OCI-LY3 (cell line): ENCODE data around the gene SMCO4.

Source experiments
- H2AFZ ChIP-seq: fragments of 200-600, 300-600 bp; shearing (Covaris generic); 2 replicates; pipeline ENCODE4 v1.6.0; 2014; ENCODE audit warnings: antibody characterized with exemption, low read depth, low read length
- H3K27ac ChIP-seq: fragments of 200-600, 300-600 bp; sonication (generic); 2 replicates; pipeline ENCODE4 v1.5.1; 2014; ENCODE audit warnings: mild to moderate bottlenecking, low read length, moderate library complexity, mixed read lengths
- H3K27me3 ChIP-seq: fragments of 200-600, 300-600 bp; sonication (generic); 2 replicates; pipeline ENCODE4 v1.6.1; 2014; ENCODE audit warnings: low read depth, low read length, mixed read lengths
- H3K36me3 ChIP-seq: fragments of 200-600, 300-600 bp; sonication (generic); replicated peaks from 2 replicates; pipeline ENCODE3; 2014; ENCODE audit warnings: low read depth, low read length, mixed read lengths
- H3K4me1 ChIP-seq: fragments of 300-600, 200-600 bp; sonication (generic); 2 replicates; pipeline ENCODE4 v1.6.1; 2014; ENCODE audit warnings: low read length, mixed read lengths
- H3K4me2 ChIP-seq: fragments of 200-600, 300-600 bp; sonication (generic); 2 replicates; pipeline ENCODE4 v1.6.1; 2014; ENCODE audit warnings: low read length, mixed read lengths
- H3K4me3 ChIP-seq: fragments of 300-600, 200-600 bp; sonication (generic); 2 replicates; pipeline ENCODE4 v1.5.1; 2014; ENCODE audit warnings: antibody characterized with exemption, mild to moderate bottlenecking, low read length, moderate library complexity
- H3K79me2 ChIP-seq: fragments of 300-600, 200-600 bp; shearing (Covaris generic); 2 replicates; pipeline ENCODE4 v1.6.1; 2014; ENCODE audit warnings: mild to moderate bottlenecking, low read length, mixed read lengths
- H3K9ac ChIP-seq: fragments of 300-600, 200-600 bp; shearing (Covaris generic); 2 replicates; pipeline ENCODE4 v1.6.0; 2014; ENCODE audit warnings: mild to moderate bottlenecking, low read length, moderate library complexity
- H3K9me3 ChIP-seq: fragments of 200-600, 300-600 bp; shearing (Covaris generic); 2 replicates; pipeline ENCODE4 v1.6.1; 2014; ENCODE audit warnings: low read length, mixed read lengths; ENCODE audit not compliant: insufficient read depth
- H4K20me1 ChIP-seq: fragments of 200-600, 300-600 bp; sonication (generic); 2 replicates; pipeline ENCODE4 v1.6.1; 2016; ENCODE audit warnings: low read length, mixed read lengths; ENCODE audit not compliant: insufficient read depth
- EZH2phosphoT487 ChIP-seq: fragments of 200-600 bp; shearing (Covaris generic); IDR thresholded peaks from 2 replicates; pipeline ENCODE4 v1.6.1; 2018; ENCODE audit warnings: antibody characterized with exemption, mixed run types, low read depth
- TF ChIP-seq, protein P1 (sequence below): fragments of 200-600, 300-600 bp; sonication (generic); IDR thresholded peaks from 2 replicates; pipeline ENCODE4 v1.5.1; 2014; ENCODE audit warnings: antibody characterized with exemption, low read length, low read depth

SMCO4 gene

DNA sequence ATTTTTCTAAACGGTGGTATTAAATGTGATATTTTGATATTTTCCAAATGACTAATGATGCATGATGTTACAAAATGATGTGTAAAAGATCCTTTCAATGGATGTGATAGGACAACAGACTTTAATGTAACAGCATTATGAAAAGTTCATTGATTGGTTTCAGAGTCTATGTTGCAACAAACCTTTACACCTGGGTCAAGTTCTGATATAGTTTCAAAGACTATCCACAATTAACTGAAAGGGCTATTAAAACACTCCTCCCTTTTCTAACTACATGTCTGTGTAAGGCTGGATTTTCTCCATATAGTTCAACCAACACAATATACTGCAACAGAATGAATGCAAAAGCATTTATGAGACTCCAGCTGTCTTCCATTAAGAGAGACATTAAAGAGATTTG, 35.7 kb downstream of the SMCO4 start:
- no peaks in the 10 kb centered on the region for H3K27me3 ChIP-seq
- H4K20me1 ChIP-seq, result no peaks in the 10 kb centered on the region
- peaks cover 12% of the 10 kb centered on the region for H3K36me3 ChIP-seq
- peaks cover 13% of the 10 kb centered on the region for H3K4me1 ChIP-seq
- no peak overlapping the region for H3K4me2 ChIP-seq
- H2AFZ ChIP-seq, result no peak overlapping the region
- H3K9ac ChIP-seq, result no peak overlapping the region
- no peaks in the 10 kb centered on the region for H3K9me3 ChIP-seq
- H3K79me2 ChIP-seq, result peaks cover 6% of the 10 kb centered on the region; the same call in 1 of the 2 replicates
- no peak overlapping the region for H3K4me3 ChIP-seq
- TF ChIP-seq, protein P1, sequence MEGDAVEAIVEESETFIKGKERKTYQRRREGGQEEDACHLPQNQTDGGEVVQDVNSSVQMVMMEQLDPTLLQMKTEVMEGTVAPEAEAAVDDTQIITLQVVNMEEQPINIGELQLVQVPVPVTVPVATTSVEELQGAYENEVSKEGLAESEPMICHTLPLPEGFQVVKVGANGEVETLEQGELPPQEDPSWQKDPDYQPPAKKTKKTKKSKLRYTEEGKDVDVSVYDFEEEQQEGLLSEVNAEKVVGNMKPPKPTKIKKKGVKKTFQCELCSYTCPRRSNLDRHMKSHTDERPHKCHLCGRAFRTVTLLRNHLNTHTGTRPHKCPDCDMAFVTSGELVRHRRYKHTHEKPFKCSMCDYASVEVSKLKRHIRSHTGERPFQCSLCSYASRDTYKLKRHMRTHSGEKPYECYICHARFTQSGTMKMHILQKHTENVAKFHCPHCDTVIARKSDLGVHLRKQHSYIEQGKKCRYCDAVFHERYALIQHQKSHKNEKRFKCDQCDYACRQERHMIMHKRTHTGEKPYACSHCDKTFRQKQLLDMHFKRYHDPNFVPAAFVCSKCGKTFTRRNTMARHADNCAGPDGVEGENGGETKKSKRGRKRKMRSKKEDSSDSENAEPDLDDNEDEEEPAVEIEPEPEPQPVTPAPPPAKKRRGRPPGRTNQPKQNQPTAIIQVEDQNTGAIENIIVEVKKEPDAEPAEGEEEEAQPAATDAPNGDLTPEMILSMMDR, result no peak
- no peak for TF ChIP-seq EZH2phosphoT487
- H3K27ac ChIP-seq, result no peak overlapping the region

DNA sequence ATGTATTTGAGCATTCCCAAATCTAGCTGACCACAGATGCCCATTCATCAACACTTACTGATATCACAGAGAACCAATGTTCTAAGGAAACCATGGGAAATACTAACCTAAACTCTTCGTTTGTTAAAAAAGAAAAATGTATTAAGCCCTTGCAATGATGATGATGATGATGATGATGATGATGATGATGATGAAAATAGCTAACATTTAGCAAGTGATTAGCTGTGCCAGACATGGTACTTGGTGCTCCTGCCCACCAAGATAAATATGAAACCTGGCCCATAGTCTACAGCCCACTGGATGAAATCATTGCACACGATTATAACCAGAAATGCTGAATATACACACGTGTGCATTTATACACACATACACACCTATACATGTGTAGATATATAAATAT, 37.5 kb downstream of the SMCO4 start:
- Histone ChIP-seq H4K20me1 (no peaks in the 10 kb centered on the region), H3K27ac (no peak overlapping the region)

DNA sequence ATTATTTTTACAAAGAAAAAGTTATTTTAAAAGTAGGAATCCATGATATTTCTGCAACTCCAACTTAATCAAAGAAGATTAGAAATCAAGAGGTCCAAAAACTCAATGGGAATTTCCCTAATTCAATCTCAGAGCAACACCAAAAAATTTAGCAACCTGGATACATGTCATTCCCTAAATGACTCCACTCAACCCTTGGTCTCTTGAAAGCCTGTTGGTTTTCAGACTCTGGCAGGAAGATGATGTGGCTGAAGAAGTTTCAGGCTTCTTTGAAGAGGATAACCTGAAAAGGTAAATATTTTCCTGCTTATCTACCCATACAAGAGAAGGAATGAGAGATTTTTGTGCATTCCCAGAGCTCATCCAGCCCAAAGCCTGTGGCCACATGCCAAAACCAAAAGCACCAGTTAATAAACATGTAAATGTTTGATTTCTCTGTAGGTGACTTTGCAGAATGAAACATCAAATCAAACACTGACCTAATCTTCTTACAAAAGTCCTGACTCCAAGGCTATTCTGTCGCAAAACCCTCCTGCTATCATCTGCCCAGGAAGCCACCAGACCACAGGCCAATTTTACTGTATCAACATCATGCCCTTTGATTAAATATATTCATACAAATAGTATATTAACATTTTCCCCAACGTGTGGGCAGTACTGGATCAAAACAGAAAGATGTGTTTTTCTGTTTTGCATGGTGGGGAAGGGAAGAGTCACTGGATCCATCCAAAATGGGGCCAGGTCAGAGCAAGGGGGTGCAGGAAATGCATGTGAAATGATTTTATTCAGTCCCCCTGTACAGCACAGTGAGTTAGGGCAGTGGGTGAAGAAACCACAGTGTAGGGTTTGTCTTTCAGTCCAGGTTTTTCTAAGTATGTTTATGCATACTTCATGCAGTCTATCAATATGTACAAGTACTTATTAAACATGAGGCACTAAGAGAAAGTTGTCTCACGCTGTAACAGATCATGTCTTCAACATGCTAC, 38.8 kb downstream of the SMCO4 start:
- H3K4me1 ChIP-seq, result no peaks in the 10 kb centered on the region

More for the DNA sequence above, 37.5 kb downstream of the SMCO4 start:
- TF ChIP-seq, protein P1, result no peak
- TF ChIP-seq EZH2phosphoT487, result no peak
- Histone ChIP-seq H3K9me3 (no peaks in the 10 kb centered on the region), H3K27me3 (no peaks in the 10 kb centered on the region), H3K9ac (no peak overlapping the region), H3K36me3 (peaks cover 15% of the 10 kb centered on the region), H3K4me2 (no peak overlapping the region), H3K4me3 (no peak overlapping the region), H2AFZ (no peak overlapping the region), H3K4me1 (no peaks in the 10 kb centered on the region), H3K79me2 (no peaks in the 10 kb centered on the region)

DNA sequence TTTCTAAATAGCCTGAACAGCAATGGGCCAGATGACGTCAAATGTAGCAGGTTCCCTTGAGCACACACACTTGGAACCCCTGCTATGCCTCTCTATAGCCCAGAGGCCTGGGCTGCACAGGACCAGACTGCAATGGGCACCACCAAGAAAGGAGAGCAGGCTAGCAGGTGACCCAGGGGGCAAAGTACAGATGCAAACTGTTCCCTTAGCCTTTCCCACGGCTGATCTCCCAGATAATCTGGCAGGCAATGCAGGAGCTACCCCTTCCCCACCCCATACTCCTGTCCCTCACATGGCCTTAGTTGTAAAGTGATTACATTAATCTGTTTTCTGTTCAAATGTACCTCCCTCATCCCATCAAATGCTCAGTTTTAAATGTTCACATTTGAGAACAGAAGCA, 41.3 kb downstream of the SMCO4 start:
- Histone ChIP-seq H3K4me1 (no peaks in the 10 kb centered on the region), H3K4me2 (no peak overlapping the region), H3K27me3 (no peaks in the 10 kb centered on the region), H3K79me2 (no peaks in the 10 kb centered on the region), H3K4me3 (no peak overlapping the region), H3K9me3 (no peaks in the 10 kb centered on the region), H3K36me3 (peaks cover 15% of the 10 kb centered on the region), H4K20me1 (no peaks in the 10 kb centered on the region), H3K27ac (no peak overlapping the region), H3K9ac (no peak overlapping the region), H2AFZ (no peak overlapping the region)
- TF ChIP-seq, protein P1, result no peak
- no peak for TF ChIP-seq EZH2phosphoT487

More for the DNA sequence above, 38.8 kb downstream of the SMCO4 start:
- Histone ChIP-seq H3K9me3 (no peaks in the 10 kb centered on the region), H3K4me2 (no peak overlapping the region), H3K27me3 (no peaks in the 10 kb centered on the region), H3K79me2 (no peaks in the 10 kb centered on the region), H3K4me3 (no peak overlapping the region), H2AFZ (no peak overlapping the region), H3K9ac (no peak overlapping the region), H3K36me3 (peaks cover 15% of the 10 kb centered on the region), H3K27ac (no peak overlapping the region), H4K20me1 (no peaks in the 10 kb centered on the region)
- TF ChIP-seq, protein P1, result no peak
- TF ChIP-seq EZH2phosphoT487, result no peak
